ENCODE data around the gene LLGL2. TPM values are rescaled to one million over a fixed set of nuclear protein-coding genes. Genes with fewer than 3 reads are reported as not detected.

Gene LLGL2
- total RNA-seq, 1 experiment from 2014 or later: 1.6 TPM

- no peak for DNase-seq (ENCODE audit: low spot score)
Observed at GRCh38 chr17:75521290-75521689, 4.2 kb upstream of the LLGL2 start.

- DNase-seq (ENCODE audit: low spot score): no peak
Observed at GRCh38 chr17:75521951-75522727, 3.4 kb upstream of the LLGL2 start.

- DNase-seq (ENCODE audit: low spot score): no peak
Observed at GRCh38 chr17:75523647-75524046, 1.9 kb upstream of the LLGL2 start.

- DNase-seq (ENCODE audit: low spot score): no peak
Observed at GRCh38 chr17:75524269-75524969, 1.1 kb upstream of the LLGL2 start.

- no peak for DNase-seq (ENCODE audit: low spot score)
Observed at GRCh38 chr17:75525806-75526554, 483 bp downstream of the LLGL2 start.

- no peak for DNase-seq (ENCODE audit: low spot score)
Observed at GRCh38 chr17:75526555-75527270, 1.2 kb downstream of the LLGL2 start.

GRCh38 chr17:75530837-75531720, 5.6 kb downstream of the LLGL2 start:
- no peak for DNase-seq (ENCODE audit: low spot score)

- peak; percentile 66 for DNase-seq (ENCODE audit: low spot score)
Observed at GRCh38 chr17:75531721-75532072, 6.2 kb downstream of the LLGL2 start.

GRCh38 chr17:75535119-75535537, 9.6 kb downstream of the LLGL2 start:
- no peak for DNase-seq (ENCODE audit: low spot score)

GRCh38 chr17:75535871-75536270, 10.4 kb downstream of the LLGL2 start:
- DNase-seq (ENCODE audit: low spot score): no peak

- no peak for DNase-seq (ENCODE audit: low spot score)
Observed at GRCh38 chr17:75536366-75536765, 10.9 kb downstream of the LLGL2 start.

GRCh38 chr17:75539967-75540729, 14.7 kb downstream of the LLGL2 start:
- DNase-seq (ENCODE audit: low spot score): no peak

GRCh38 chr17:75540923-75541503, 15.5 kb downstream of the LLGL2 start:
- no peak for DNase-seq (ENCODE audit: low spot score)

GRCh38 chr17:75542229-75542628, 16.7 kb downstream of the LLGL2 start:
- no peak for DNase-seq (ENCODE audit: low spot score)

GRCh38 chr17:75542728-75543336, 17.3 kb downstream of the LLGL2 start:
- no peak for DNase-seq (ENCODE audit: low spot score)

GRCh38 chr17:75544250-75544649, 18.8 kb downstream of the LLGL2 start:
- no peak for DNase-seq (ENCODE audit: low spot score)

- no peak for DNase-seq (ENCODE audit: low spot score)
Observed at GRCh38 chr17:75546181-75546580, 20.7 kb downstream of the LLGL2 start.

GRCh38 chr17:75547091-75547490, 21.6 kb downstream of the LLGL2 start:
- DNase-seq (ENCODE audit: low spot score): no peak

GRCh38 chr17:75548813-75549212, 23.3 kb downstream of the LLGL2 start:
- DNase-seq (ENCODE audit: low spot score): no peak

Data from A172 (cell line).